Measurements from ENCODE around the gene ISOC2. TPM values are rescaled to one million over a fixed set of nuclear protein-coding genes. Genes with fewer than 3 reads are reported as not detected.
A peak's percentile ranks its signal among the peaks of the same experiment; 100 is the strongest.

The ISOC2 gene
- total RNA-seq, 3 donors from 2014 or later (not counting 1 experiment from before 2014, with no cell fraction given): 7.2 to 12.4 (median 9.5) TPM

- Histone ChIP-seq H3K9me3 (ENCODE audit: control insufficient read depth, insufficient read depth, low read length) (no peaks in the 10 kb centered on the region), H3K36me3 (ENCODE audit: control insufficient read depth, insufficient read depth, low read length) (no peaks in the 10 kb centered on the region), H3K27ac (ENCODE audit: low read length) (no peak overlapping the region), H3K27me3 (ENCODE audit: control insufficient read depth, insufficient read depth, low read length) (no peaks in the 10 kb centered on the region), H3K4me1 (ENCODE audit: control insufficient read depth, insufficient read depth, low read length) (peaks cover 14% of the 10 kb centered on the region), H3K4me3 (ENCODE audit: low read length) (no peak overlapping the region)
- H3K9me3 Mint-ChIP-seq: no peaks in the 10 kb centered on the region
- H3K36me3 Mint-ChIP-seq: no peaks in the 10 kb centered on the region
- no peak for TF ChIP-seq CTCF (IDR thresholded peaks at IDR 0.05)
- peak overlapping the region; percentile 2 to 89 for H3K27ac Mint-ChIP-seq
- ATAC-seq: no peak
- WGBS (ENCODE audit: insufficient coverage): 90% methylated on average over 9 of the region's 9 CpGs
- DNase-seq: no peak
- intact Hi-C loops (cut with micrococcal nuclease): loop anchor here (5.0 kb wide), 2 partner anchors 210 to 290 kb away; no protein-coding TSS in a partner anchor
- peaks cover 13 to 14% of the 10 kb centered on the region in 2 donors for H3K4me1 Mint-ChIP-seq
- H3K4me3 Mint-ChIP-seq: peak overlapping the region; percentile 14
- no peaks in the 10 kb centered on the region for H3K27me3 Mint-ChIP-seq (ENCODE audit: low read depth in 2 of 2)
These were observed 40.9 kb upstream of the ISOC2 start for GRCh38 chr19:55502197-55502952.

- peaks cover 14% of the 10 kb centered on the region for H3K4me1 ChIP-seq (ENCODE audit: control insufficient read depth, insufficient read depth, low read length)
- H3K4me1 Mint-ChIP-seq: peaks cover 13 to 14% of the 10 kb centered on the region in 2 donors
- no peaks in the 10 kb centered on the region for H3K36me3 Mint-ChIP-seq
- intact Hi-C loops (cut with micrococcal nuclease): loop anchor here (5.0 kb wide), 2 partner anchors 208 to 288 kb away; no protein-coding TSS in a partner anchor
- no peak for DNase-seq
- H3K27ac Mint-ChIP-seq: no peak overlapping the region
- no peak overlapping the region for H3K4me3 Mint-ChIP-seq
- no peaks in the 10 kb centered on the region for H3K9me3 Mint-ChIP-seq
- H3K27me3 ChIP-seq (ENCODE audit: control insufficient read depth, insufficient read depth, low read length): no peaks in the 10 kb centered on the region
- H3K27ac ChIP-seq (ENCODE audit: low read length): no peak overlapping the region
- H3K4me3 ChIP-seq (ENCODE audit: low read length): no peak overlapping the region
- H3K36me3 ChIP-seq (ENCODE audit: control insufficient read depth, insufficient read depth, low read length): no peaks in the 10 kb centered on the region
- no peaks in the 10 kb centered on the region for H3K27me3 Mint-ChIP-seq (ENCODE audit: low read depth in 2 of 2)
- no peak for TF ChIP-seq CTCF (IDR thresholded peaks at IDR 0.05)
- no peaks in the 10 kb centered on the region for H3K9me3 ChIP-seq (ENCODE audit: control insufficient read depth, insufficient read depth, low read length)
- 96% methylated on average over 26 of the region's 26 CpGs for WGBS (ENCODE audit: insufficient coverage)
- ATAC-seq: no peak
These were observed 39.0 kb upstream of the ISOC2 start for GRCh38 chr19:55500368-55500952.

- Mint-ChIP-seq H3K4me1 (peaks cover 4% of the 10 kb centered on the region in 2 donors), H3K4me3 (no peak overlapping the region), H3K27me3 (ENCODE audit: low read depth in 2 of 2) (no peaks in the 10 kb centered on the region), H3K9me3 (no peaks in the 10 kb centered on the region), H3K27ac (no peak overlapping the region), H3K36me3 (no peaks in the 10 kb centered on the region)
- ATAC-seq (no peak), DNase-seq (no peak)
- WGBS (ENCODE audit: insufficient coverage): 85% methylated on average over 2 of the region's 2 CpGs
- Histone ChIP-seq H3K4me1 (ENCODE audit: control insufficient read depth, insufficient read depth, low read length) (peaks cover 4% of the 10 kb centered on the region), H3K4me3 (ENCODE audit: low read length) (no peak overlapping the region), H3K9me3 (ENCODE audit: control insufficient read depth, insufficient read depth, low read length) (no peaks in the 10 kb centered on the region), H3K27ac (ENCODE audit: low read length) (no peak overlapping the region), H3K36me3 (ENCODE audit: control insufficient read depth, insufficient read depth, low read length) (no peaks in the 10 kb centered on the region), H3K27me3 (ENCODE audit: control insufficient read depth, insufficient read depth, low read length) (no peaks in the 10 kb centered on the region)
- intact Hi-C loops (cut with micrococcal nuclease): no loop called here
- TF ChIP-seq CTCF (IDR thresholded peaks at IDR 0.05): no peak
These were observed 36.9 kb upstream of the ISOC2 start for GRCh38 chr19:55498246-55498840.

Measured in natural killer cell (primary cell).